ENCODE results near the gene ZBTB7C. TPM values are rescaled to one million over a fixed set of nuclear protein-coding genes. Genes with fewer than 3 reads are reported as not detected.

Gene ZBTB7C
- total and polyA plus RNA-seq, 9 of the 15 experiments (the other 6 are each of a cell fraction or from before 2014, with no cell fraction given), result not detected

DNA sequence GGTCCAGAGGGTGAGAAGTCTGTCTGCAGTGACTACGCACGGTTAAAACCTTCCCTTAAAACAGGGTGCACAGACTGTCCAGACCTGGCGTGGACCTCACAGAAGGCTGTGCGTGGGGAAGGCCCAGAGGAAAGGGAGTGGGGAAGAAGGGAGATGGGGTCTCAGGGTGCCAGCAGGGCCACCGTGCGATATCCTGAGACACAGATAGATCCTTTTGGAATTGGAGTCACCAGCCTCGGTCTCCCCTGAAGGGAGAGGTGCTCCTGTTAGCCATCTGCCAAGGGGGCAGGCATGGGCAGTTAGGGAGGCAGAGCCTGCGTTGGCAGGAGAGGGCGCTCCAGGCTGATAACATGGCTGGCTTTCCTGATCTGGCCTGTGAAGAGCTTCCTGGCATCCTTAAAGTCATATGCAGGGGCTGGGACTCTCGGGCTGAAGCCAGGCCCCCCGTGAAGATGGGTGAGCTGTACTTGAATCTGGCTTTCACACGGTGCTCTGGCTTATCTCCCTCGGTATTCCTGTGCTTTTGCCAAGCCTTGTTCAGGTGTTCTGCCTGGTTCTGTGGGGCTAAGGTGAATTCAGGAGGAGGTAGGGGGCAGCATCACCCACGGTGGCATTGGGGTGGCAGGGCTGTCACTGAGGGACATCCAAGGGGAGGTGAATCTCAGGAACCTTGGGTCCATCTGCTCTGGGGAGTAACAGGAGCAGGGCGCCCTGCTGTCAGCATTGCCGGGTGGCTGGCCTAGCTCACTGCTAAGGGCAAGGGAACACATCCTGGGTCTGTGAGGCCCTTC is 371.5 kb downstream of the ZBTB7C start (continued):
- TF ChIP-seq, protein P1, sequence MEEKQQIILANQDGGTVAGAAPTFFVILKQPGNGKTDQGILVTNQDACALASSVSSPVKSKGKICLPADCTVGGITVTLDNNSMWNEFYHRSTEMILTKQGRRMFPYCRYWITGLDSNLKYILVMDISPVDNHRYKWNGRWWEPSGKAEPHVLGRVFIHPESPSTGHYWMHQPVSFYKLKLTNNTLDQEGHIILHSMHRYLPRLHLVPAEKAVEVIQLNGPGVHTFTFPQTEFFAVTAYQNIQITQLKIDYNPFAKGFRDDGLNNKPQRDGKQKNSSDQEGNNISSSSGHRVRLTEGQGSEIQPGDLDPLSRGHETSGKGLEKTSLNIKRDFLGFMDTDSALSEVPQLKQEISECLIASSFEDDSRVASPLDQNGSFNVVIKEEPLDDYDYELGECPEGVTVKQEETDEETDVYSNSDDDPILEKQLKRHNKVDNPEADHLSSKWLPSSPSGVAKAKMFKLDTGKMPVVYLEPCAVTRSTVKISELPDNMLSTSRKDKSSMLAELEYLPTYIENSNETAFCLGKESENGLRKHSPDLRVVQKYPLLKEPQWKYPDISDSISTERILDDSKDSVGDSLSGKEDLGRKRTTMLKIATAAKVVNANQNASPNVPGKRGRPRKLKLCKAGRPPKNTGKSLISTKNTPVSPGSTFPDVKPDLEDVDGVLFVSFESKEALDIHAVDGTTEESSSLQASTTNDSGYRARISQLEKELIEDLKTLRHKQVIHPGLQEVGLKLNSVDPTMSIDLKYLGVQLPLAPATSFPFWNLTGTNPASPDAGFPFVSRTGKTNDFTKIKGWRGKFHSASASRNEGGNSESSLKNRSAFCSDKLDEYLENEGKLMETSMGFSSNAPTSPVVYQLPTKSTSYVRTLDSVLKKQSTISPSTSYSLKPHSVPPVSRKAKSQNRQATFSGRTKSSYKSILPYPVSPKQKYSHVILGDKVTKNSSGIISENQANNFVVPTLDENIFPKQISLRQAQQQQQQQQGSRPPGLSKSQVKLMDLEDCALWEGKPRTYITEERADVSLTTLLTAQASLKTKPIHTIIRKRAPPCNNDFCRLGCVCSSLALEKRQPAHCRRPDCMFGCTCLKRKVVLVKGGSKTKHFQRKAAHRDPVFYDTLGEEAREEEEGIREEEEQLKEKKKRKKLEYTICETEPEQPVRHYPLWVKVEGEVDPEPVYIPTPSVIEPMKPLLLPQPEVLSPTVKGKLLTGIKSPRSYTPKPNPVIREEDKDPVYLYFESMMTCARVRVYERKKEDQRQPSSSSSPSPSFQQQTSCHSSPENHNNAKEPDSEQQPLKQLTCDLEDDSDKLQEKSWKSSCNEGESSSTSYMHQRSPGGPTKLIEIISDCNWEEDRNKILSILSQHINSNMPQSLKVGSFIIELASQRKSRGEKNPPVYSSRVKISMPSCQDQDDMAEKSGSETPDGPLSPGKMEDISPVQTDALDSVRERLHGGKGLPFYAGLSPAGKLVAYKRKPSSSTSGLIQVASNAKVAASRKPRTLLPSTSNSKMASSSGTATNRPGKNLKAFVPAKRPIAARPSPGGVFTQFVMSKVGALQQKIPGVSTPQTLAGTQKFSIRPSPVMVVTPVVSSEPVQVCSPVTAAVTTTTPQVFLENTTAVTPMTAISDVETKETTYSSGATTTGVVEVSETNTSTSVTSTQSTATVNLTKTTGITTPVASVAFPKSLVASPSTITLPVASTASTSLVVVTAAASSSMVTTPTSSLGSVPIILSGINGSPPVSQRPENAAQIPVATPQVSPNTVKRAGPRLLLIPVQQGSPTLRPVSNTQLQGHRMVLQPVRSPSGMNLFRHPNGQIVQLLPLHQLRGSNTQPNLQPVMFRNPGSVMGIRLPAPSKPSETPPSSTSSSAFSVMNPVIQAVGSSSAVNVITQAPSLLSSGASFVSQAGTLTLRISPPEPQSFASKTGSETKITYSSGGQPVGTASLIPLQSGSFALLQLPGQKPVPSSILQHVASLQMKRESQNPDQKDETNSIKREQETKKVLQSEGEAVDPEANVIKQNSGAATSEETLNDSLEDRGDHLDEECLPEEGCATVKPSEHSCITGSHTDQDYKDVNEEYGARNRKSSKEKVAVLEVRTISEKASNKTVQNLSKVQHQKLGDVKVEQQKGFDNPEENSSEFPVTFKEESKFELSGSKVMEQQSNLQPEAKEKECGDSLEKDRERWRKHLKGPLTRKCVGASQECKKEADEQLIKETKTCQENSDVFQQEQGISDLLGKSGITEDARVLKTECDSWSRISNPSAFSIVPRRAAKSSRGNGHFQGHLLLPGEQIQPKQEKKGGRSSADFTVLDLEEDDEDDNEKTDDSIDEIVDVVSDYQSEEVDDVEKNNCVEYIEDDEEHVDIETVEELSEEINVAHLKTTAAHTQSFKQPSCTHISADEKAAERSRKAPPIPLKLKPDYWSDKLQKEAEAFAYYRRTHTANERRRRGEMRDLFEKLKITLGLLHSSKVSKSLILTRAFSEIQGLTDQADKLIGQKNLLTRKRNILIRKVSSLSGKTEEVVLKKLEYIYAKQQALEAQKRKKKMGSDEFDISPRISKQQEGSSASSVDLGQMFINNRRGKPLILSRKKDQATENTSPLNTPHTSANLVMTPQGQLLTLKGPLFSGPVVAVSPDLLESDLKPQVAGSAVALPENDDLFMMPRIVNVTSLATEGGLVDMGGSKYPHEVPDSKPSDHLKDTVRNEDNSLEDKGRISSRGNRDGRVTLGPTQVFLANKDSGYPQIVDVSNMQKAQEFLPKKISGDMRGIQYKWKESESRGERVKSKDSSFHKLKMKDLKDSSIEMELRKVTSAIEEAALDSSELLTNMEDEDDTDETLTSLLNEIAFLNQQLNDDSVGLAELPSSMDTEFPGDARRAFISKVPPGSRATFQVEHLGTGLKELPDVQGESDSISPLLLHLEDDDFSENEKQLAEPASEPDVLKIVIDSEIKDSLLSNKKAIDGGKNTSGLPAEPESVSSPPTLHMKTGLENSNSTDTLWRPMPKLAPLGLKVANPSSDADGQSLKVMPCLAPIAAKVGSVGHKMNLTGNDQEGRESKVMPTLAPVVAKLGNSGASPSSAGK (IDR thresholded peaks at IDR 0.05), result no peak
- TF ChIP-seq NFE2L1 (tag; IDR thresholded peaks at IDR 0.05; ENCODE audit: borderline replicate concordance, low read depth), result no peak
- peak in 1 of 2 experiments; percentile 22; a peak in 1 of 4 replicates for TF ChIP-seq RAD21 (CRISPR knock-in tag; conservative IDR thresholded peaks at IDR 0.05 in 1 of 2, IDR thresholded peaks at IDR 0.05 in 1 of 2)
- TF ChIP-seq, protein P2, sequence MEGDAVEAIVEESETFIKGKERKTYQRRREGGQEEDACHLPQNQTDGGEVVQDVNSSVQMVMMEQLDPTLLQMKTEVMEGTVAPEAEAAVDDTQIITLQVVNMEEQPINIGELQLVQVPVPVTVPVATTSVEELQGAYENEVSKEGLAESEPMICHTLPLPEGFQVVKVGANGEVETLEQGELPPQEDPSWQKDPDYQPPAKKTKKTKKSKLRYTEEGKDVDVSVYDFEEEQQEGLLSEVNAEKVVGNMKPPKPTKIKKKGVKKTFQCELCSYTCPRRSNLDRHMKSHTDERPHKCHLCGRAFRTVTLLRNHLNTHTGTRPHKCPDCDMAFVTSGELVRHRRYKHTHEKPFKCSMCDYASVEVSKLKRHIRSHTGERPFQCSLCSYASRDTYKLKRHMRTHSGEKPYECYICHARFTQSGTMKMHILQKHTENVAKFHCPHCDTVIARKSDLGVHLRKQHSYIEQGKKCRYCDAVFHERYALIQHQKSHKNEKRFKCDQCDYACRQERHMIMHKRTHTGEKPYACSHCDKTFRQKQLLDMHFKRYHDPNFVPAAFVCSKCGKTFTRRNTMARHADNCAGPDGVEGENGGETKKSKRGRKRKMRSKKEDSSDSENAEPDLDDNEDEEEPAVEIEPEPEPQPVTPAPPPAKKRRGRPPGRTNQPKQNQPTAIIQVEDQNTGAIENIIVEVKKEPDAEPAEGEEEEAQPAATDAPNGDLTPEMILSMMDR (IDR thresholded peaks at IDR 0.05 in 2 of 3, conservative IDR thresholded peaks at IDR 0.05 in 1 of 3; ENCODE audit: insufficient read depth in 2 of 3, low read depth in 1 of 3, low read length in 3 of 3), result 0 out of 6 replicates have a peak, but pooled peaks of 2 of the 3 experiments have one; percentile 8 to 9
- TF ChIP-seq PHTF2 (CRISPR knock-in tag; IDR thresholded peaks at IDR 0.05), result no peak

Measured in K562 (cell line).